Epithelial cell of proximal tubule (primary cell): ENCODE measurements around the gene CTSK. TPM values are rescaled to one million over a fixed set of nuclear protein-coding genes. Genes with fewer than 3 reads are reported as not detected.
"Not testable (repeated sequence)": the region's sequence is repeated elsewhere in the genome, so short reads cannot be mapped to it uniquely, and the experiment has no call there.

ENCODE experiments used
- DNase-seq: peaks from one replicate; pipeline ENCODE4 v3.0.0-alpha.2; 2011; ENCODE audit warnings: low read depth
- H3K4me3 ChIP-seq: 2 replicates; pipeline ENCODE4 v1.5.1; 2011; ENCODE audit warnings: low read depth, mild to moderate bottlenecking, low read length
- CTCF ChIP-seq: conservative IDR thresholded peaks from 2 replicates; pipeline ENCODE4 v1.5.1; 2012; ENCODE audit warnings: low read depth, mild to moderate bottlenecking, low read length
- total RNA-seq: library from RNA; depleted of rRNA; stranded (reverse); fragments of >200 nt; gene quantifications from 2 replicates; pipeline ENCODE4 v1.2.3, GENCODE V29; 2015

Gene CTSK
- total RNA-seq, 1 donor from 2014 or later, result 2.0 TPM

GRCh38 chr1:150836129-150836773, 28.2 kb upstream of the CTSK start:
- no peak overlapping the region for H3K4me3 ChIP-seq
- TF ChIP-seq CTCF, result no peak
- DNase-seq, result no peak

- H3K4me3 ChIP-seq, DNase-seq: not testable (repeated sequence)
Observed at GRCh38 chr1:150833961-150834360, 25.9 kb upstream of the CTSK start.

- no peak for TF ChIP-seq CTCF
- no peak overlapping the region for H3K4me3 ChIP-seq
- DNase-seq, result no peak
Observed at GRCh38 chr1:150832597-150832996, 24.5 kb upstream of the CTSK start.

GRCh38 chr1:150829751-150830150, 21.7 kb upstream of the CTSK start:
- no peak overlapping the region for H3K4me3 ChIP-seq
- DNase-seq, result no peak
- peak; percentile 41 for TF ChIP-seq CTCF

GRCh38 chr1:150826299-150826698, 18.2 kb upstream of the CTSK start:
- no peak overlapping the region for H3K4me3 ChIP-seq
- no peak for DNase-seq
- no peak for TF ChIP-seq CTCF

- H3K4me3 ChIP-seq, result no peak overlapping the region
- TF ChIP-seq CTCF, result no peak
- no peak for DNase-seq
Observed at GRCh38 chr1:150820730-150821512, 12.9 kb upstream of the CTSK start.

GRCh38 chr1:150815871-150816270, 7.8 kb upstream of the CTSK start:
- TF ChIP-seq CTCF, result no peak
- no peak overlapping the region for H3K4me3 ChIP-seq
- no peak for DNase-seq
